HL-60 (cell line): ENCODE data around the gene NMRAL1.
A peak's percentile ranks its signal among the peaks of the same experiment; 100 is the strongest.

Experiments used
- DNase-seq, 2 experiments: peaks; one replicate each; pipeline ENCODE4 v3.0.0-alpha.2; 2010 to 2020; ENCODE audit warnings: low read depth in 1 of 2, low spot score in 1 of 2
- H3K27ac ChIP-seq: fragments of 250-450 bp; sonication (Bioruptor Pico); replicated peaks from 2 replicates; pipeline ENCODE4 v1.5.1; 2020; ENCODE audit warnings: mild to moderate bottlenecking, moderate library complexity
- H3K27me3 ChIP-seq: fragments of 250-450 bp; sonication (Bioruptor Pico); 2 replicates; pipeline ENCODE4 v1.5.1; 2021; ENCODE audit warnings: mild to moderate bottlenecking, moderate library complexity; ENCODE audit not compliant: insufficient read depth, poor library complexity, severe bottlenecking
- H3K4me3 ChIP-seq: replicated peaks from 2 replicates; pipeline ENCODE4 v1.5.1; 2011; ENCODE audit warnings: mild to moderate bottlenecking, control low read depth, low read length; ENCODE audit not compliant: insufficient read depth
- CTCF ChIP-seq: IDR thresholded peaks from one replicate; pipeline ENCODE4 v1.5.1; 2011; ENCODE audit warnings: low read length, control low read depth, inconsistent platforms; ENCODE audit not compliant: insufficient read depth
- GABPA ChIP-seq: IDR thresholded peaks from 2 replicates; pipeline ENCODE4 v1.6.1; 2012; ENCODE audit warnings: low read depth
- POLR2AphosphoS5 ChIP-seq: IDR thresholded peaks from 2 replicates; pipeline ENCODE4 v1.6.1; 2012; ENCODE audit warnings: low read depth
- REST ChIP-seq: IDR thresholded peaks from 2 replicates; pipeline ENCODE4 v1.6.1; 2012; ENCODE audit warnings: low read depth; ENCODE audit not compliant: insufficient replicate concordance
- SPI1 ChIP-seq: IDR thresholded peaks from 2 replicates; pipeline ENCODE4 v1.6.1; 2012; ENCODE audit warnings: low read depth, mild to moderate bottlenecking, borderline replicate concordance

NMRAL1 gene

GRCh38 chr16:4519274-4520058, 45.0 kb upstream of the NMRAL1 start:
- Histone ChIP-seq H3K27ac (no peak overlapping the region), H3K27me3 (no peaks in the 10 kb centered on the region), H3K4me3 (no peak overlapping the region)
- no peak for TF ChIP-seq GABPA
- TF ChIP-seq REST = no peak
- TF ChIP-seq POLR2AphosphoS5 = no peak
- no peak for DNase-seq

- no peak for TF ChIP-seq POLR2AphosphoS5
- TF ChIP-seq REST = no peak
- TF ChIP-seq GABPA = no peak
- no peak for TF ChIP-seq SPI1
- TF ChIP-seq CTCF = peak; percentile 28
- Histone ChIP-seq H3K27ac (no peak overlapping the region), H3K4me3 (no peak overlapping the region), H3K27me3 (no peaks in the 10 kb centered on the region)
- DNase-seq = peak in 1 of 2 experiments; percentile 34
Measured at GRCh38 chr16:4517812-4518680, 43.6 kb upstream of the NMRAL1 start.

- H3K27me3 ChIP-seq = no peaks in the 10 kb centered on the region
- TF ChIP-seq GABPA (no peak), SPI1 (peak; percentile 100), REST (no peak), CTCF (no peak), POLR2AphosphoS5 (0 out of 2 replicates have a peak, but pooled peaks have one; percentile 42)
- peak overlapping the region; percentile 68 for H3K27ac ChIP-seq
- H3K4me3 ChIP-seq = no peak overlapping the region
- peak in 1 of 2 experiments; percentile 88 for DNase-seq
Measured at GRCh38 chr16:4515611-4516233, 41.3 kb upstream of the NMRAL1 start.
